Heart right ventricle (tissue), 16 donors: ENCODE measurements around the gene DSCAM. TPM values are rescaled to one million over a fixed set of nuclear protein-coding genes. Genes with fewer than 3 reads are reported as not detected.

Experiments used
- ATAC-seq, 8 donors: fragments of 200-7000 bp; cut with Tn5 transposase; one replicate each; pipeline ENCODE4 v1.9.1; 2020; ENCODE audit warnings: mild to moderate bottlenecking in 8 of 8, moderate library complexity in 8 of 8, moderate number of reproducible peaks in 1 of 8
- DNase-seq, 2 donors: peaks; one replicate each; pipeline ENCODE4 v3.0.0-alpha.2; 2020
- H3K27ac ChIP-seq, 10 donors: fragments of 200-600 bp; sonication (generic) in 2 of 10; one replicate each; pipeline versions ENCODE4 v1.5.0 to v1.8.0; 2020 to 2022; ENCODE audit warnings: mild to moderate bottlenecking in 3 of 10
- H3K27me3 ChIP-seq, 7 donors: fragments of 200-600 bp; one replicate each; pipeline ENCODE4 v1.8.0; 2021 to 2022; ENCODE audit warnings: mild to moderate bottlenecking in 2 of 7
- H3K36me3 ChIP-seq, 9 donors: fragments of 200-600 bp; sonication (generic) in 1 of 9; one replicate each; pipeline versions ENCODE4 v1.5.0 to v1.8.0; 2020 to 2022; ENCODE audit warnings: mild to moderate bottlenecking in 2 of 9
- H3K4me1 ChIP-seq, 9 donors: fragments of 200-600 bp; sonication (generic) in 1 of 9; one replicate each; pipeline versions ENCODE4 v1.5.0 to v1.8.0; 2020 to 2022; ENCODE audit warnings: mild to moderate bottlenecking in 4 of 9
- H3K4me3 ChIP-seq, 10 donors: fragments of 200-600 bp; sonication (generic) in 2 of 10; one replicate each; pipeline versions ENCODE4 v1.5.0 to v1.8.0; 2020 to 2022; ENCODE audit warnings: mild to moderate bottlenecking in 7 of 10, moderate library complexity in 2 of 10
- H3K9me3 ChIP-seq, 11 donors: fragments of 200-600 bp in 10 of 11; sonication (generic) in 2 of 11; one replicate each; pipeline versions ENCODE4 v1.5.0 to v1.8.0; 2013 to 2022; ENCODE audit warnings: mild to moderate bottlenecking in 2 of 11, control low read depth in 1 of 11, moderate library complexity in 1 of 11
- CTCF ChIP-seq, 9 donors: fragments of 200-600 bp; sonication (generic) in 2 of 9; IDR thresholded peaks; one replicate each; pipeline versions ENCODE4 v1.5.0 to v1.8.0; 2021 to 2022; ENCODE audit warnings: antibody characterized with exemption in 9 of 9, mild to moderate bottlenecking in 5 of 9, moderate library complexity in 1 of 9
- whole genome bisulfite sequencing, 2 donors: extraction: QIAGEN DNeasy Blood & Tissue Kit; methylation state at CpG; one replicate each; pipeline ENCODE4 v1.1.7; 2013; ENCODE audit warnings: inconsistent platforms in 1 of 2; 5-methylcytosine and 5-hydroxymethylcytosine counted together
- intact Hi-C, 10 donors: fragments of 100-400 bp; cut with DNase I; formaldehyde crosslinking; loops; one replicate each; pipeline versions ENCODE4 v1.11.1 to v1.14.2; 2022
- polyA plus RNA-seq, 2 donors: library from polyadenylated mRNA; stranded (reverse); fragments of 200-250 nt; gene quantifications; one replicate each; pipeline ENCODE4 v1.2.3, GENCODE V29; 2013
- total RNA-seq, 10 donors: library from RNA; stranded (reverse); fragmentation: NEBNext Ultra II Directional in 3 of 10; extraction: Animal tissue kit (Norgen Biotek cat#: 25700) in 3 of 10; gene quantifications; one replicate each; pipeline versions ENCODE4 v1.2.1 to v1.2.4, GENCODE V29; 2021 to 2023
- donor health status: Arrhythmogenic right ventricular cardiomyopathy.
- donor health status: ischemic (EF 13 %, LVEDD 7.1; RV severe dilation, severe dysfunction).
- donor health status: healthy with polysubstance abuse.
- donor health status: DM: no; HTN: yes; CAD: no.
- donor health status: DM: no; HTN: no; CAD: no.
- donor health status: ischemic (EF 25% LVEDD 6.9; RV normal size, moderate dysfunction).
- donor health status: ischemic (EF 25% LVEDD 5.7; RV mildly dilated, moderate dysfunction).
- donor health status: healthy.
- donor health status: DM: yes; HTN: yes; CAD: no.
- donor health status: Ischemic cardiomyopathy.
- donor health status: ischemic (EF 35%, LVEDD 5.7; RV mildly dilated, moderate dysfunction).
- donor health status: nonischemic (EF 11% LVEDD 7.7; RV severe dilation, severe dysfunction).
- donor health status: DM: yes; HTN: yes; CAD: no.
- donor health status: PGD.
- donor health status: ischemic (EF 29% LVEDD 5.4; RV normal size, mild dysfunction).
- donor health status: nonischemic (EF 23%, LVEDD 6.1; RV moderate dilation, normal function).

The DSCAM gene
- total and polyA plus RNA-seq, 12 donors: 0.03 to 0.04 TPM; not detected in 10

GRCh38 chr21:40832316-40832715, 14.6 kb downstream of the DSCAM start:
- DNase-seq (no peak), ATAC-seq (no peak)
- no peak overlapping the region for H3K27ac ChIP-seq
- 88 to 93% methylated on average over 6 of the region's 6 CpGs for WGBS, 2 donors
- no peak overlapping the region for H3K4me3 ChIP-seq
- no peaks in the 10 kb centered on the region for H3K9me3 ChIP-seq
- no peaks in the 10 kb centered on the region for H3K4me1 ChIP-seq
- intact Hi-C loops: no loop called here
- peaks cover 0 to 21% (median 6%) of the 10 kb centered on the region in 7 donors for H3K27me3 ChIP-seq
- no peaks in the 10 kb centered on the region for H3K36me3 ChIP-seq
- no peak for TF ChIP-seq CTCF (IDR thresholded peaks at IDR 0.05)

DNA sequence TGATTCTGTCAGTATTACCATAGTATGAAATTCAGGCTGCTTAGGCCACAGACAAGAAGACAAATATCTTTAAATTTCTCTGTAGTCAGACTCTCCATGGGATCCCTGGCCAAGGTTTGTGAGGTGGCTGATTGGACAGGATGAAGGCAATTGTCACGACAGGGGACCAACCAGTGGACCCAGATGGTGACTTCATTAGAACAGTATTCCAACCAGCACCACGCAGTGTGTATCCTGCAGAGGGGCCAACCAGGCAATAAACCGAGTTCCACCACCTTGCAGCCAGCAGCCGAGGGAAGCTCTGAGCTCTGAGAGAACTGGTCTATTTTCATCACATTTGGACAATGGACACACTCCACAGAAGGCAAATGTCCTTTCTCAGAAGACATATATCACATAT, 16.1 kb downstream of the DSCAM start:
- Histone ChIP-seq H3K36me3 (no peaks in the 10 kb centered on the region), H3K27me3 (peaks cover 0 to 7% (median 3%) of the 10 kb centered on the region in 7 donors), H3K9me3 (no peaks in the 10 kb centered on the region), H3K27ac (no peak overlapping the region), H3K4me3 (no peak overlapping the region), H3K4me1 (no peaks in the 10 kb centered on the region)
- ATAC-seq (no peak), DNase-seq (no peak)
- TF ChIP-seq CTCF (IDR thresholded peaks at IDR 0.05): no peak
- 74 to 75% methylated on average over 4 of the region's 4 CpGs for WGBS, 2 donors
- intact Hi-C loops: no loop called here

- WGBS, 2 donors: 86 to 93% methylated on average over 2 of the region's 2 CpGs
- DNase-seq (no peak), ATAC-seq (no peak)
- peaks cover 0 to 10% (median 0%) of the 10 kb centered on the region in 7 donors for H3K27me3 ChIP-seq
- no peaks in the 10 kb centered on the region for H3K9me3 ChIP-seq
- intact Hi-C loops: no loop called here
- H3K27ac ChIP-seq: no peak overlapping the region
- TF ChIP-seq CTCF (IDR thresholded peaks at IDR 0.05): no peak
- H3K4me3 ChIP-seq: no peak overlapping the region
- no peaks in the 10 kb centered on the region for H3K4me1 ChIP-seq
- no peaks in the 10 kb centered on the region for H3K36me3 ChIP-seq
Measured at GRCh38 chr21:40829791-40830190, 17.2 kb downstream of the DSCAM start.

DNA sequence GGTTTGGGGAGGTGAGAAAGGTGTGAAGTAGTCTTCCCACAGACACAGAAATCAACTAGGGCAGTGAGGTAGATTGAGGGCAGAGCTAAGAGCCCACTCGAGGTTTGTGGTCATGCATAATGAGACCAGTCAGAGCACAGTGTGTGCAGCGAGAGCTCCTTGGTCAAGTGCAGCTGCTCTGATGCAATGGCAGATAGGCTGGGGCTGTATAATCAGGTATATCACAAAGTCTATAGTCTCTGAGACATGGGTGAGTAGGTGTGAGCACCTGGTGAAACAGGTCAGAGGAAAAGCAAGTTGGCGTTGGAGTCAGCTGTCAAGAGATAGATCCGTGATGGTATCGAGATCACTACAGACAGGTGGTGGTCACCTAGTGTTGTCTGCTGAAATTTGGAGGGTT, 17.6 kb downstream of the DSCAM start:
- DNase-seq (no peak), ATAC-seq (no peak)
- H3K4me1 ChIP-seq: no peaks in the 10 kb centered on the region
- H3K4me3 ChIP-seq: no peak overlapping the region
- no peaks in the 10 kb centered on the region for H3K9me3 ChIP-seq
- no peak overlapping the region for H3K27ac ChIP-seq
- TF ChIP-seq CTCF (IDR thresholded peaks at IDR 0.05): no peak
- no peaks in the 10 kb centered on the region for H3K36me3 ChIP-seq
- peaks cover 0 to 10% (median 0%) of the 10 kb centered on the region in 7 donors for H3K27me3 ChIP-seq
- intact Hi-C loops: no loop called here
- WGBS, 2 donors: 90 to 91% methylated on average over 5 of the region's 5 CpGs
